HCT116 (cell line): ENCODE results near the gene DTNB. TPM values are rescaled to one million over a fixed set of nuclear protein-coding genes. Genes with fewer than 3 reads are reported as not detected.

Experiments used
- ATAC-seq: fragments of 200-7000 bp; cut with Tn5 transposase; 2 replicates; pipeline ENCODE4 v1.9.1; 2020; ENCODE audit warnings: mild to moderate bottlenecking, moderate library complexity
- BruUV-seq: library from RNA; stranded (reverse); fragments of 400-500 nt; replicated peaks from 2 replicates; lab custom pipeline; 2021; lab: Mats Ljungman, UMichigan
- CTCF ChIA-PET: fragments of 300-600 bp; sonication (Branson Sonifier 250); formaldehyde crosslinking; loops from one replicate; lab custom pipeline; 2021; ENCODE audit warnings: antibody characterized with exemption; lab: Charles Lee
- POLR2A ChIA-PET: fragments of 300-600, 350-600 bp; sonication (Branson Sonifier 250); formaldehyde crosslinking; loops from one replicate; lab custom pipeline; 2021; ENCODE audit warnings: antibody characterized with exemption; lab: Charles Lee
- RAD21 ChIA-PET, 2 experiments: fragments of 300-600 bp; sonication (Branson Sonifier 250); formaldehyde crosslinking; loops; one replicate each; lab custom pipeline; 2023; ENCODE audit warnings: low total read pairs in 2 of 2; ENCODE audit not compliant: uncharacterized antibody in 2 of 2, unreplicated experiment in 2 of 2, low non-redundant PET in 1 of 2; lab: Charles Lee
- DNase-seq: peaks from one replicate; pipeline ENCODE4 v3.0.0-alpha.2; 2010; ENCODE audit warnings: low read depth, low spot score
- H2AFZ ChIP-seq: fragments of 200-600 bp; shearing (Covaris generic), sonication (generic); 2 replicates; pipeline ENCODE4 v1.6.1; 2017; ENCODE audit warnings: low read depth, mixed run types, mixed read lengths, antibody characterized with exemption, low read length; ENCODE audit not compliant: poor library complexity, severe bottlenecking
- H3K27ac ChIP-seq: 2 replicates; pipeline ENCODE4 v1.5.1; 2012; ENCODE audit warnings: low read depth, low read length
- H3K27me3 ChIP-seq: fragments of 200-600 bp; sonication (generic); 2 replicates; pipeline ENCODE4 v1.6.1; 2016; ENCODE audit warnings: mixed run types, low read length, mixed read lengths; ENCODE audit not compliant: insufficient read depth
- H3K36me3 ChIP-seq, 2 experiments: fragments of 200-500 bp in 1 of 2; fragments of 200-600 bp in 1 of 2; sonication (Bioruptor generic) in 1 of 2; sonication (generic) in 1 of 2; 2 replicates each; pipeline versions ENCODE4 v1.5.1 to v1.6.1; 2014 to 2016; ENCODE audit warnings: low read length in 2 of 2, inconsistent platforms in 1 of 2, mixed read lengths in 1 of 2, mixed run types in 1 of 2; ENCODE audit not compliant: insufficient read depth in 2 of 2, control insufficient read depth in 1 of 2
- H3K4me1 ChIP-seq, 2 experiments: fragments of 200-600 bp in 1 of 2; sonication (generic) in 1 of 2; 2 replicates each; pipeline versions ENCODE4 v1.5.1 to v1.6.1; 2012 to 2017; ENCODE audit warnings: low read length in 2 of 2, inconsistent platforms in 1 of 2, mild to moderate bottlenecking in 1 of 2, mixed read lengths in 1 of 2, mixed run types in 1 of 2, moderate library complexity in 1 of 2; ENCODE audit not compliant: insufficient read depth in 2 of 2, control insufficient read depth in 1 of 2
- H3K4me2 ChIP-seq: fragments of 200-600 bp; sonication (generic); 2 replicates; pipeline ENCODE4 v1.6.1; 2017; ENCODE audit warnings: mixed run types, low read length, mixed read lengths
- H3K4me3 ChIP-seq, 2 experiments: fragments of 200-600 bp in 1 of 2; sonication (generic) in 1 of 2; replicated peaks in 1 of 2; 2 replicates each; pipeline ENCODE4 v1.5.1; 2011 to 2016; ENCODE audit warnings: low read length in 2 of 2, control low read depth in 1 of 2, low read depth in 1 of 2, mild to moderate bottlenecking in 1 of 2, mixed read lengths in 1 of 2, mixed run types in 1 of 2
- H3K79me2 ChIP-seq: fragments of 200-600 bp; sonication (generic); 2 replicates; pipeline ENCODE4 v1.6.1; 2017; ENCODE audit warnings: mild to moderate bottlenecking, mixed run types, low read length, moderate library complexity, mixed read lengths; ENCODE audit not compliant: insufficient read depth
- H3K9ac ChIP-seq: fragments of 200-600 bp; sonication (generic); 2 replicates; pipeline ENCODE4 v1.6.1; 2016; ENCODE audit warnings: low read length, mixed read lengths
- H3K9me2 ChIP-seq: fragments of 200-600 bp; sonication (generic), shearing (Covaris generic); 2 replicates; pipeline ENCODE4 v1.6.1; 2017; ENCODE audit warnings: mixed run types, mild to moderate bottlenecking, moderate library complexity; ENCODE audit not compliant: insufficient read depth
- H3K9me3 ChIP-seq, 2 experiments: fragments of 200-500 bp in 1 of 2; fragments of 200-600 bp in 1 of 2; sonication (Bioruptor generic) in 1 of 2; sonication (generic) in 1 of 2; 2 replicates each; pipeline ENCODE4 v1.6.1; 2014 to 2017; ENCODE audit warnings: low read length in 2 of 2, mixed read lengths in 2 of 2, inconsistent platforms in 1 of 2, low read depth in 1 of 2, mild to moderate bottlenecking in 1 of 2, mixed run types in 1 of 2, moderate library complexity in 1 of 2; ENCODE audit not compliant: control insufficient read depth in 1 of 2, insufficient read depth in 1 of 2
- H4K20me1 ChIP-seq: fragments of 200-600 bp; sonication (generic), shearing (Covaris generic); 2 replicates; pipeline ENCODE4 v1.6.1; 2017; ENCODE audit warnings: mixed run types, mild to moderate bottlenecking, moderate library complexity; ENCODE audit not compliant: insufficient read depth
- CBX3 ChIP-seq: IDR thresholded peaks from 2 replicates; pipeline ENCODE4 v1.6.1; 2012; ENCODE audit warnings: low read depth
- ELF1 ChIP-seq: IDR thresholded peaks from 2 replicates; pipeline ENCODE4 v1.6.1; 2012; ENCODE audit warnings: low read depth, borderline replicate concordance
- EZH2phosphoT487 ChIP-seq: fragments of 200-600 bp; IDR thresholded peaks from 2 replicates; pipeline ENCODE4 v1.6.1; 2018; ENCODE audit warnings: antibody characterized with exemption, borderline replicate concordance
- FOSL1 ChIP-seq: IDR thresholded peaks from 2 replicates; pipeline ENCODE4 v1.6.1; 2012; ENCODE audit warnings: low read depth
- JUND ChIP-seq: IDR thresholded peaks from 2 replicates; pipeline ENCODE4 v1.6.1; 2012
- POLR2A ChIP-seq: IDR thresholded peaks from 2 replicates; pipeline ENCODE4 v1.7.0; 2011; ENCODE audit warnings: borderline replicate concordance; ENCODE audit not compliant: insufficient read depth, insufficient read length; ENCODE audit errors: extremely low read depth
- POLR2AphosphoS5 ChIP-seq: IDR thresholded peaks from 2 replicates; pipeline ENCODE4 v1.6.1; 2011; ENCODE audit warnings: mild to moderate bottlenecking, low read depth, low read length, moderate library complexity
- RAD21 ChIP-seq: IDR thresholded peaks from 2 replicates; pipeline ENCODE4 v1.6.1; 2012; ENCODE audit warnings: low read depth, mild to moderate bottlenecking
- SIN3A ChIP-seq: IDR thresholded peaks from 2 replicates; pipeline ENCODE4 v1.6.1; 2012; ENCODE audit warnings: low read depth
- SP1 ChIP-seq: IDR thresholded peaks from 2 replicates; pipeline ENCODE4 v1.6.1; 2012; ENCODE audit warnings: low read depth
- SRF ChIP-seq: IDR thresholded peaks from 2 replicates; pipeline ENCODE4 v1.6.1; 2012; ENCODE audit warnings: low read depth
- TCF7L2 ChIP-seq: IDR thresholded peaks from 2 replicates; pipeline ENCODE4 v1.7.0; 2011; ENCODE audit warnings: borderline replicate concordance, inconsistent platforms; ENCODE audit not compliant: insufficient read depth, insufficient read length; ENCODE audit errors: extremely low read depth
- YY1 ChIP-seq: IDR thresholded peaks from 2 replicates; pipeline ENCODE4 v1.6.1; 2011; ENCODE audit warnings: low read length, low read depth, moderate library complexity, mild to moderate bottlenecking; ENCODE audit not compliant: insufficient replicate concordance; ENCODE audit errors: extremely low read depth
- ZFX ChIP-seq: fragments of 450-650 bp; IDR thresholded peaks from 2 replicates; pipeline ENCODE4 v1.6.1; 2017
- ZNF274 ChIP-seq: fragments of 200-500 bp; sonication (Bioruptor generic); IDR thresholded peaks from 2 replicates; pipeline ENCODE4 v1.6.1; 2014; ENCODE audit warnings: mild to moderate bottlenecking, low read depth, low read length, inconsistent platforms
- intact Hi-C: fragments of 100-400 bp; cut with micrococcal nuclease; formaldehyde crosslinking; loops from 2 replicates; pipeline ENCODE4 v1.10.0; 2022
- total RNA-seq: library from RNA; stranded (reverse); gene quantifications from one replicate; pipeline ENCODE4 v1.2.1, GENCODE V29; 2021; ENCODE audit not compliant: unreplicated experiment
- TF ChIP-seq, protein P1 (sequence below): IDR thresholded peaks from 2 replicates; pipeline ENCODE4 v1.6.1; 2012
- TF ChIP-seq, protein P2 (sequence below), 3 experiments: fragments of 200-600 bp in 1 of 3; sonication (generic) in 1 of 3; IDR thresholded peaks in 2 of 3; conservative IDR thresholded peaks in 1 of 3; 2 replicates each; pipeline ENCODE4 v1.5.1; 2012 to 2017; ENCODE audit warnings: low read depth in 2 of 3, low read length in 2 of 3, antibody characterized with exemption in 1 of 3, borderline replicate concordance in 1 of 3, control low read depth in 1 of 3, mild to moderate bottlenecking in 1 of 3, mixed read lengths in 1 of 3, mixed run types in 1 of 3, moderate library complexity in 1 of 3; ENCODE audit not compliant: insufficient read depth in 1 of 3

Gene DTNB
- total RNA-seq, 1 experiment from 2014 or later, result 30.2 TPM

DNA sequence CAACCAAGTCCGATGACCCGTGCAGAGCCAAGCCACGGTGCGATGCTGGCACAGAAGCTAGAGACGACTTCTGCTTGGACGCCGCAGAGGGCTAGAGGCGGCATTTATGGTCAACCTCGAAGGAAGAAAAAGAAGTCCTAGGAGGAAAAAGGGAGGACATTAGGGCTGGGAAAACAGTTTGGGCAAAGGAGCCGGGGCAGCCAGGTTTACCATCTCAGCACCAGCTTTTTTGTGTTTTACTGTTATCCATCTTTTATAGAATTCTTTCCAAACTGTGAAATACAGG is 643 bp upstream of the DTNB start:
- Histone ChIP-seq H4K20me1 (no peaks in the 10 kb centered on the region), H2AFZ (peak overlapping the region; percentile 71), H3K9me3 (no peaks in the 10 kb centered on the region), H3K9ac (peak overlapping the region; percentile 49), H3K27me3 (no peaks in the 10 kb centered on the region), H3K36me3 (no peaks in the 10 kb centered on the region), H3K27ac (peak overlapping the region; percentile 48; the same call in 1 of the 2 replicates), H3K4me2 (peak overlapping the region; percentile 77), H3K4me1 (peaks cover 14 to 25% of the 10 kb centered on the region in 2 experiments), H3K79me2 (peaks cover 31% of the 10 kb centered on the region), H3K4me3 (peak overlapping the region in 1 of 2 experiments; percentile 40; a peak in 1 of 4 replicates), H3K9me2 (no peaks in the 10 kb centered on the region)
- no TSS peak for BruUV-seq
- intact Hi-C loops, result no loop called here
- ChIA-PET CTCF (interaction anchor here (1.0 to 3.6 kb wide), 3 partner anchors 9 to 67 kb away, joined by 3 to 15 read pairs (median 4); no protein-coding TSS in a partner anchor), RAD21 (interaction anchor here in 1 of 2 experiments (0.6 kb wide), 1 partner anchor 1747 kb away, joined by 3 read pairs; the partner anchor contains the start of gene ATAD2B), POLR2A (no interaction called here)
- TF ChIP-seq SRF (no peak), EZH2phosphoT487 (no peak), SIN3A (no peak), RAD21 (no peak), CBX3 (no peak), YY1 (no peak), TCF7L2 (no peak), ZNF274 (no peak), SP1 (no peak), POLR2A (no peak), JUND (no peak), ELF1 (no peak), ZFX (no peak), POLR2AphosphoS5 (no peak), FOSL1 (no peak)
- TF ChIP-seq, protein P1, sequence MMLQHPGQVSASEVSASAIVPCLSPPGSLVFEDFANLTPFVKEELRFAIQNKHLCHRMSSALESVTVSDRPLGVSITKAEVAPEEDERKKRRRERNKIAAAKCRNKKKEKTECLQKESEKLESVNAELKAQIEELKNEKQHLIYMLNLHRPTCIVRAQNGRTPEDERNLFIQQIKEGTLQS, result no peak
- TF ChIP-seq, protein P2, sequence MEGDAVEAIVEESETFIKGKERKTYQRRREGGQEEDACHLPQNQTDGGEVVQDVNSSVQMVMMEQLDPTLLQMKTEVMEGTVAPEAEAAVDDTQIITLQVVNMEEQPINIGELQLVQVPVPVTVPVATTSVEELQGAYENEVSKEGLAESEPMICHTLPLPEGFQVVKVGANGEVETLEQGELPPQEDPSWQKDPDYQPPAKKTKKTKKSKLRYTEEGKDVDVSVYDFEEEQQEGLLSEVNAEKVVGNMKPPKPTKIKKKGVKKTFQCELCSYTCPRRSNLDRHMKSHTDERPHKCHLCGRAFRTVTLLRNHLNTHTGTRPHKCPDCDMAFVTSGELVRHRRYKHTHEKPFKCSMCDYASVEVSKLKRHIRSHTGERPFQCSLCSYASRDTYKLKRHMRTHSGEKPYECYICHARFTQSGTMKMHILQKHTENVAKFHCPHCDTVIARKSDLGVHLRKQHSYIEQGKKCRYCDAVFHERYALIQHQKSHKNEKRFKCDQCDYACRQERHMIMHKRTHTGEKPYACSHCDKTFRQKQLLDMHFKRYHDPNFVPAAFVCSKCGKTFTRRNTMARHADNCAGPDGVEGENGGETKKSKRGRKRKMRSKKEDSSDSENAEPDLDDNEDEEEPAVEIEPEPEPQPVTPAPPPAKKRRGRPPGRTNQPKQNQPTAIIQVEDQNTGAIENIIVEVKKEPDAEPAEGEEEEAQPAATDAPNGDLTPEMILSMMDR (IDR thresholded peaks at IDR 0.05 in 2 of 3, conservative IDR thresholded peaks at IDR 0.05 in 1 of 3; ENCODE audit: borderline replicate concordance in 1 of 3, insufficient read depth in 1 of 3, low read depth in 2 of 3, low read length in 2 of 3), result no peak
- DNase-seq (no peak), ATAC-seq (no peak)
